Activated CD4-positive, alpha-beta T cell treated with anti-CD3 and anti-CD28 coated beads, Interleukin-2, amount 50 U/mL, for 48 hours (primary cell): ENCODE data around the gene CCNH.

ENCODE experiments used
- DNase-seq, 2 experiments: peaks; one replicate each; pipeline ENCODE4 v3.0.0-alpha.2; 2020

Gene CCNH

DNA sequence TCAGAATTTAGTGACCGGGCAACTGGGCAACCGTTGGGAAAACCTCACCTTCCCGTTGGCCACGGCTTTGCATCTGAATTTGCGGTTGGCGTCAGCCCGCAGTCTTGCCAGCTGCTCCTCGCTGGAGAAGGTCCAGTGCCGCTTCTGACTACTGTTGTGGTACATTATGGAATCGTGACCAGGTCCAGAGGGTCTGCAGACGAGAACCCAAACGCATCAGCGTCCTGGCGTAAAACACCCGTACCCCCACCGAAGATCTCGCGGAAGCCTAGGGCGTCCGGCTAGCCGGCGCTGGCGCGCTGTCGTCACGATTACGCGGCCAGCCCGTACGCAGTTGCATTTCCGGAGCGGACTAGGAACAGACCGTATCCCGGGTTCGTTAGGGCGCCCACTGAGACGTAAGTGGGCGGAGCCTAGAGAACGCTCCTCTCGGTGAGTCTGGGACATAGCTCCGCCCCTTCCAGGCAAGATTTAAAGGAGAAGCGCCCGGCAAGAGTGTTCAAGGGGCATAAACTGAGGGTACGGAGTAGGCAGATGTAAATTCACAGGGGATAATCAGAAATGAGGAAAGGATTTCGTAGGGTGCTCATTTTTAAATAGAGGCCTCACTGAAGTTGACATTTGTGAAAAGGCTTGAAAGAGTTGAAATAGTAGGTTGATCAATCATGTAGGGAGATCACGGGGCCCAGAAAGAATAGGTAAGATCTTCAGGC lies at the start of gene CCNH:
Gene CCNH, minus strand, starts transcription at position 301 of the 713 bp plus-strand sequence. Its CDS starts 136 bp downstream, at position 165.
- peak; percentile 96 to 97 for DNase-seq

DNA sequence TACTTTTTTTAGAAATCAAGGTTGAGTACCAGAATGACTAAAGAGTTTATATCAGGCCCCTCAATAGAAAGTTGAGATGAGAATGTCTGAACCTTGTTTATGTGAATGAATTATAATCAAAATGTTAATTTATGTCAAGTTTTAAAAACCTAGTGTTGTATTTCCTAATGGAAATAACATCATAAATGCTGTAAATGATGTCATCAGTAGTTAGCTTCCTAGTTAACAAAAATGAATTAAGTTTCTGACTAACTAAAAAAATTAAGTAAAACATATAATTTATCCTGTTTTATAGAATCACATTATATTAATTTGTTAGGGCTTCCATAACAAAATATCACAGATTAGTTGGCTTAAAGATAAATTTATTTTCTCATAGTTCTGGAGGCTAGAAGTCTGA lies 45.0 kb upstream of the CCNH start:
- DNase-seq = no peak

DNA sequence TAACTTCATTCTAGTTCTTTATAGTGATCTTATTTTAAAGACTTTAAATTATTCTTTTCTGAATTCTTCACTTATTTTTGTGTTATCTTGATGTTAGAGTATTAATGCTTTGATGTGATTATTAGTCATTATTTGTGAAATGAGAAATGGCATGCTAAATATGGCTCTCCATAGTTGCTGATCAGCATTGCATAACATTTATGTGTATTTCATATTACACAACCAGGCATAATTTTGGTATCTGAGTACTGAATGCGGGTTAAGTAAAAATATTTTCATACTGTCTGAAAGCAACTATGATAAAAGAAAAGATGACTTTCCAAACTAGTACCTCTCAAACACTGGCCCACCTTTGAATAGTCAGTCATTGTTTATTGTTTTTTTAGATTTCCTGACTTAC lies 41.1 kb upstream of the CCNH start:
- no peak for DNase-seq

DNA sequence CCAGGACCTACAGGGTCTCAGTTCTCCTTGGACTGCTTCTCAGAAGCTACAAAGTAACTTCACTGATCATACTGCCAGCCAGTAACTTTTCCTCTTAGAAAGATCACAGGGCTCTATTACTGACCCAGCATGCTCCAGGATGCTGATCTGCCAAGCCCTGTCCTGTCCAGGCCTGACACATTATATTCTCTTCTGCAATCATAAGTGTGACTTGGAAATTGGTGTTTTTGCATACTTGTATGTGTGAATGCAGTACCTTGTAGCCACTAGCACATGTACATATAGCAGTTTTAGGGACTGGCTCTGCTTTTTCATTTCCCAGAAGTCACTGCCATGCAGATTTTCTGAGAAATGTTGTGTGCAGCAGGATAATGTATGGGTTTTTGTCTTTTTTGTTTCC lies 40.1 kb upstream of the CCNH start:
- DNase-seq = no peak

DNA sequence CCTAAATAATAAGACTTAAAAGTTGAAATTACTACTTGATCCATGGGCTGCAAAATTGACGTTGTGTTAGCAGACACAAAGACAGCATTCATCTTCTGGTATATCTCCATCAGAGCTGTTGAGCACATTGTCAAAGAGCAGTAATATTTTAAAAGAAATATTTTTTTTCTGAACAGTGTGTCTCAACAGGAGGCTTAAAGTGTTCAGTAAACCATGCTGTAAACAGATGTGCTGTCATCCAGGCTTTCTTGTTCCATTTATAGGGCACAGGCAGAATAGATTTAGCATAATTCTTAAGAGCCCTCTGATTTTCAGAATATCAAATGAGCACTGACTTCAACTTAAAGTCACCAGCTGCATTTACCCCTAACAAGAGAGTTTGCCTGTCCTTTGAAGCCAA lies 29.7 kb upstream of the CCNH start:
- DNase-seq = no peak

DNA sequence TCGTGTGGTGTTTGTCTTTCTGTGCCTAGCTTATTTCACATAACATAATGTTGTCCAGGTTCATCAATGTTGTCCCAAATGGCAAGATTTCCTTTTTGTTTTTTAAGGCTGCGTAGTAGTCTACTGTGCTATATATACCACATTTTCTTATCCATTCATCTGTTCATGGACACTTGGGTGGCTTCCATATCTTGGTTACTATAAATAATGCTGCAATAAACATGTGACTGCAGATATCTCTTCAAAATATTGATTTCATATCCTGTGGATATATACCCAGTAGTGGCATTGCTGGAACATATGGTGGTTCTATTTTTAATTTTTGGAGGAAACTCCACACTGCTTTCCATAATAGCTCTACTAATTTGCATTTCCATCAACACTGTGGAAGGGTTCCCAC lies 25.5 kb upstream of the CCNH start:
- DNase-seq = no peak

DNA sequence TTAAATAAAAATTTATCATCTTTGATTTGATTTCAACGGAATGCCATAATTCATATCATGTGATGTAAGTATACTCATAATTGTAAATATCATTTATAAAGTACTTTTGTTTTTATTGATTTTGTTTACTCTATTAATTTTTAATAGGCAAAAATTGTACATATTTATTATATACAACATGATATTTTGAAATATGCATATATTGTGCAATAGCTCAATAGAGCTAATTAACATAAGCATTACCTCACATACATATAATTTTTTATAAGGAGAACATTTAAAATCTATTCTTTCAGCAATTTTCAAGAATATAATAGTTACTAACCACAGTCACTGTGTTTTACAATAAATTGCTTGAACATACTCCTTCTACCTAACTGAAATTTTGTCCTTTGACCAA lies 25.0 kb upstream of the CCNH start:
- DNase-seq = no peak

DNA sequence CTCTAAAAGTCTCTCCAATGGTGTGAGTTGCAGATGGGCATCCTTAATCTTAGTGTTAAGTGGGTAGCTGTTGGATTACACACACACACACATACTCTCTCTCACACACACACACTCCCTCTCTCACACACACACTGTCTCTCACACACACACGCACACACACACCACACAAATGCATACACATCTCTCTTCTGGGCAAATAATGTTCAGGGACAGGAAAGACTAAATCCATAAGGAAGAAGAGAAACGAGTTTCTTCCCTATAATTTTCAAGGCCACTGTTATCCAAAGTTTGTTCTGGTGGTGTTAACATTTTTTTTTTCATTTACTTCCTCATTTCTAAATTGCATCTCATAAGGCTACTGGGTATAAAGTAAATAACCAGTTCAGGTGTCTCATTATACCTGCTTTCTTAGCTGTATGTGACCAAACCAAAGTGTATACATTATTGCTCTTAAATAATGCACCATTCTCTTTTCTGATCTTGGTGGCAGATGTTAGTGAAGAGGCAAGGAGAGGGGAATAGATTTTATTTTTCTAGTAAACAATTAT lies 22.5 kb upstream of the CCNH start:
- no peak for DNase-seq

DNA sequence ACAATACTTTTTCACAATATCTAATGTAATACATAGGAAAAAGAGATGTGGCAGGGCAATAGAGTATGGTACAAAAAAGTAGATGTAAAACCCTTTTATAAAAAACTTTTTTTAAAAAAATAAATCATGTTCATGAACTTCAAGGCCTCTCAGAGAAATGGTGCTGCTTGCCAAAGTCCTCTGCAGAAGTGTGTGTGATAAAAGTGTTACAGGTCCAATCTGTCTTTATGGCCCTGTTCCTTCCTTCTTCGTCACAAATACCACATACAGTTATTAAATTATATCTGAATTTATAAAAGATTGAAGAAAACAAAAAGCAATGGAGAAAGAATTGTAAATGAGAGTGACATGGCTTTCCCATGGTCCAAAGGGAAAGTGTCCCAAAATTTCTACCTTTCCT lies 21.7 kb upstream of the CCNH start:
- no peak for DNase-seq

DNA sequence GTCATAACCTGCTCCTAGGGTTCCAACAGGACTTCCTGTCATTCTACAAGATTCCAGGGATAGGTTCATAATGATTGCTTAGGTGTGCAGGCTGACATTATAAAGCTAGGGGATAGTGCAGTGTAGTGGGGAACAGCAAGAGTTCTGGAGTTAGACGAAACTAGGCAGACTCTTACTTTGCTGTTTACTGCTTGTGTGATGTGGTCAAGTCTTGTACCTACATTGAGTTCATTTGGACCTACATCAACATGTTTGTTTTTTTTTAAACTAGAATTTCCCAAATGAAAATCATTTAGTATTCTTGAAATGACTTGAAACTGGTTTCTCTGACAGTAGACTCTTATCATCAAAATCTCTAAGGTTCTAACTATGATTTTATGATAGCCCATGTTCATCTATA lies 21.2 kb upstream of the CCNH start:
- no peak for DNase-seq

DNA sequence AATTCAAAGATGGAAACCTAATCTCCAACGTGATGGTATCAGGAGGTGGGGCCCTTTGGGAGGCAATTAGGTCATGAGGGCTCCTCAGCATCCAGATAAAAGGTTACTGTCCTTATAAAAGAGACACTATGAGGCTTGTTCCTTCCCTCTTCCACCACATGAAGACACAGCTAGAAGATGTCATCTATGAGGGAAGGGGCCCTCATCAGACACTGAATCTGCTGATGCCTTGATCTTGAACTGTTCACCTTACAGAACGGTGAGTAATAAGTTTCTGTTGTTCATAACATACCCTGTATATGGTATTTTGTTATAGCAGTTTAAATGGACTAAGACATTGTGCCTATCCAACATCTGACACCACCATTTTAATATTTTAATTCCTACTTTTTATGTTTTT lies 19.7 kb upstream of the CCNH start:
- DNase-seq = no peak

DNA sequence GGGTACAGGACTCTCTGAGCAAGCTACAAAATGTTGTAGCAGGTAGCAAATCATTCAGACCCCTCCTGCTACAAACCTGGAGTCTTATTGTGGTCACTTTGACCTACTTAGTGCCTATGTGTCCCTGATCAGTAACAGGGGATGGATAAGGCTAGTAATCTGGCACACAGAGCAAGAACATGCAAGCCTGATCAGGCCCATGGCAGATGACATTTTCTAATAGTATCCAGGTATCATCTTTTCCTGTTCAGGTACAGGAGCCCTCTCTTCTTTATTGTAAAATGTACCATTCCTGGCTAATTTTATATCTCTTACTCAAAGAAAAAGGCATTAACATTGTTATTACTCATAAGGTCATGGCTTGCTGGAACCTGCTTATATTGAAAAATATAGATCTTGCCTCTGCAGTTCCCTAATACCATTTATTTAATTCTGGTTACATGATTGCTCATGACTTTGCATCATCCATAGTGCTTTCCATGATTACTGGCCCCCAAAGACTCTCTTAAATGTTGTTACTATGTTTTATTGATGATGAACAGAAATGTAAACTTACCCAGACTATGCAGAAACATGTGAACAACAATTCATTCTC lies 18.2 kb upstream of the CCNH start:
- DNase-seq = no peak

DNA sequence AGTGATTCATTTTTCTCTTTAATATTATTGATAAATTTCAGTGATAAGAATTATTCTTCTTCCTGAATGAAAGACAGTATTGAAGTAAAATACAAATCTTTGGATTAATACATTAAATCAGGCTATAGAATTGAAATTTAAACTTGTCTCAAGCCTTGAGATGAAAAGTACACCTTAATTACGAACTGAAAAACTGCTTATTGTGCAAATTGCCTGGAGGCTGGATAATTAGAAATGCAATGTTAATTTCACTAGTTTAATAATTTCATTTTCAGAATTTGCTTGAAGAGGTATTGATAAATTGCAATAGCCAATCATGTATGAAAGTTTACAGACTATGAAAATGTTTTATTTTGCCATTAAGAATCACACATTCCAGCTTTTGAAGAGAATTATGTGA lies 11.0 kb upstream of the CCNH start:
- no peak for DNase-seq

DNA sequence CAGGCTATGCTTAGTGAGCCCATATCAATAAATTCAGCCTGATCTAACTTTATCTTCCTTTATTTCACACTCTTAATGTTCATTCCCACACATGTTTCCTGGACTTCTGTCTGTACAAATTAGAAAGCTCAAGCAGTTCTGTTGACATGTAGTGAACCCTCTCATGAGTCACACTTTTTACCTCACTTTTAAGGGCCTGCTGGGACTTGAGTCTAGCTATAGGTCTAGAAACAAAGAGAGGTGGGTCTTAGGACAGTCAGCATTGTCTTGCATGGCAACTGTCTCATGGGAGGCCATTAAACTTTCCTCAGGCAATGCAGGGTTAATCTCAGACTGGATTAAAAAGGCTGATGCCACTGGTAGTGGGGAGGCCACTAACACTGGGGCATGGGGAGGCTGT lies 8.6 kb upstream of the CCNH start:
- no peak for DNase-seq

DNA sequence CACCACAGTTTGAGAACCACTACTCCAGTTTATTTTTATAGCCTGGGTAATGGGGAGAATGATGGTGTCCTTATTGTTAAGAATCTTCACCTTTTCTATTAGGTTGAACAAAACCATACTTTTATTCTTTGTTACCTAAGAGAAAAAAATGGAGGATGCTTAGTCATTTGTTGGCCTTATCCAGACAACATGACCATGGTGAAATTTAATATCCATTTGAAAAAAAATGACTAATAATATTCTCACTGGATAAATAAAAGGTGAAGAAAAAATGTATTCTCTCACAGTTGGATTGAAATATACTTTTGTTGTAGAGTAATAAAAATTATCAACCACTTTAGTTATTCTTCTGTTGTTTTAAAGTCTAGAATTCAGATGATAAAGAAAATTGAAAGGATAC lies 5.8 kb upstream of the CCNH start:
- DNase-seq = no peak

DNA sequence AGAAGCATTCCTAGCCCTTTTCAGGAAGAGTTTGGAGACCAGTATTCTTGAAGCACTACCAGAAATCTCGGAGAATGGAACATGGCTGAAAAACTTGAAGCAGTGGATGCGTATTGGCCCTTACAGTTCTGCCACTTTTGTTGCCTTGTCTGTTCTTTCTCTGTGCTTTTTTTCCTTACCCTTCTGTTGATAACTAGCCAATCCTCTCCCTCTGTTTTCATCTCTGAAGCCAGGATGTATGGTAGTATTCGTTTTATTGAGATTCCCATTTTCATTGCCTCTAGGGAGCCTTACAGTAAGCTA lies 564 bp upstream of the CCNH start:
- no peak for DNase-seq

DNA sequence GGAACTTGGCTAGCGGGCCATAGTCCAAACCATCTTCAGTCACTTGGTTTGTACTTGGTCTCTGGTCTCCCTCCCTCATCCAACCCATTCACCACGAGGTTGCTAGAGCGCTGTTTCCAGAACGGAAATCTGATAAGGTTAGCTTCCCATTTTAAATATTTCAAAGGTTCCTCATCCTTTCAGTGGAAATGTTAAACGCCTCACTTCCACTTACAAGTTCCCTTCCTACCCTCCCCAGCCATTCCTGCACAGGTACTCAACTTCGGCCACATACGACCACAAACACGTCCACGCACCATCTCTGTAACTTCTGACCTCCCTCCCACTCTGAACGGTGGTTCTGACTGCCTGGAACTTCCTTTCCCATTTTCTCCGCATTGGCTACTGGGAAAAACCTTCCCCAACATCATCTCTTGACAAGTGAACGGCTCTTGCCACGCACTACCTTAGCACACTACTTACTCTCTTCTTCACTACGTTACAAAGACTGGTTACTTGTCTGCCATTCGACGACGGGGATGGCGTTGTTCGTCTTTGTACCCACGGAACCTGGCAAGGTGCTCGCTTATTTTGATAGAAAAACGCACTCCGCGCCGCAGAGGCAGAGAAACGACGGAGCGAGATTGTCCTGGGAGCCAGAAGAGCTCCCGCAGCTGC lies 629 bp downstream of the CCNH start:
- peak; percentile 19 to 20 for DNase-seq

DNA sequence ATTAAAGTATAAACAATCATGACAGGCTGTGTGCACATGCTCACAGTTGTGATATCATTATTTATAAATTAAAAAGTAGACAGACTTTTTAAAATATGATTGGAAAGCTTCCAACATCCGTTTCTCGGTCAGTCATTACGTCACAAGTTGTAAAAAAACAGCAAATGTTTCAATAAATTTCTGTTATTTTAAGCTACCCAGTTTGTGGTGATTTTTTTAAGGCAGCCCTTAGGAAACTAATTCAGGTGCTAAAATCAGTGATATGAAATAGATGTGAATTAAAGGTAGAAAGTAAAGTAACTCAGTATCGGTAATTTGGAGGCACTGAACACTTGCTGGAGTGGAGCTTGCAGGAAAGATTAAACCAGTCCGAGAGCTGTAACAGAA lies 1.2 kb downstream of the CCNH start:
- DNase-seq = no peak

DNA sequence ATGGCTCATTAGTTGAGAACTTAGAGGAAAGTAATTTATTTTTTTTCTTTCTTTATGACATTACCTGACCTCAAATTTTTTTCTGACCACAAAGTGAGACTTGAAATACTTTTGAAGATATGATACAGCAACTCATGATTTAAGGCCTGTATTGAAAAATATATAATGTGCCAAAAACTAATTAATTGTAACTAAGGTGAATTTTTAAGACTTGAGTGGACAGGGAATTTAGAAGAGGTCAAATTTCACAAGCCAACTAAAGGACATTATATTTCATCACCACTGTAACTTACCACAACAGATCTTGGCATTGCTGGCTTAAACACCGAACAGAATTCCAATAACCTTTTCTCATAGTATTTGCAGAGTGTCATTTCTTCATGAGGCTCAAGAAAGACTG lies 1.8 kb downstream of the CCNH start:
- DNase-seq = no peak

DNA sequence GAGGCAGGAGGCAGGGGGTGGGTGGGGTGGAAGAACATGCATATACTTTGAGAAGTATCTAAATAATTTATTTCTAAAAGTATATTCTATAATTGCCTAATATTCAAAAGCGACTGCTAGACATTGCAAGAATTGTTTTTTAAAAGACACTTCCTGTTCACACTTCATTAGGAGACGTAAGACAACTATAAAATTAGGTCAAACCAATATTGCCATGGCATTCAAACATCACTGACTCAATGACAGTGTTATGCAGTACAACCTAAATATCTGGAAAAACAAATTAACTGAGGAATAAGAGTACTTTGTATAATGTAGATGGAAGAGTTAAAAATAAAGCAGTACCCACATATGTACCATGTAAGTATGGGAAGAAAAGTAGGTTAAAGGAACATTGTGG lies 4.5 kb downstream of the CCNH start:
- no peak for DNase-seq

DNA sequence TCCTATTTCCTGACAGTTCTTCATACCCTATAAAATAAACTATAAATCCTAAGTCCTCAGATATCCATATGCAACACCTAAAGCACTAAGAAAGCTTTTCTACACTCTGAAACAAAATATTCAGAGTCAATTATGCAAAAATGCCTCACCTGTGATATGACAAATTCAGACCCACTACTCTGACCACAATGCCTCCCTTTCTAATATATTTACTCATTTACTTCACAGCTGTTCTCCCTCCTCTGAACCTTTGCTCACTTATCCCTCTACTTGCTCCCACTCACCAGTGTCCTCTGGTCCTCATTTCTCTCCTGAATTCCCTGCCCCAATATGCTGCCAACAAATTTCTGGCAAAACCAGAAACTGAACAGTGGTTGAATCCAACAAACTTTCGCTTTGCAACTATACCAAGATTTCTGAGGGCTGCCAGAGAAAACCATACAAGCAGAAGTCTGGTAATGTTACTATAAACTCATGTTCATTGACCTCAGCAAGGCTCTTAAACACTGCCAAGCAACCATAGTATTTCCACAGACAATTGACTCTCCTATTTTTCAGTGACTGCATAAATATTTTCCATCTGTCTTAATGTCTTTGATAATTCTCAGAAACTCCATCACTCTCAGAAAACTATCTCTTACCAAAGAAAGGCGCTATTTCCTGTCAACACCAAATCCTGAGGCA lies 7.1 kb downstream of the CCNH start:
- no peak for DNase-seq

DNA sequence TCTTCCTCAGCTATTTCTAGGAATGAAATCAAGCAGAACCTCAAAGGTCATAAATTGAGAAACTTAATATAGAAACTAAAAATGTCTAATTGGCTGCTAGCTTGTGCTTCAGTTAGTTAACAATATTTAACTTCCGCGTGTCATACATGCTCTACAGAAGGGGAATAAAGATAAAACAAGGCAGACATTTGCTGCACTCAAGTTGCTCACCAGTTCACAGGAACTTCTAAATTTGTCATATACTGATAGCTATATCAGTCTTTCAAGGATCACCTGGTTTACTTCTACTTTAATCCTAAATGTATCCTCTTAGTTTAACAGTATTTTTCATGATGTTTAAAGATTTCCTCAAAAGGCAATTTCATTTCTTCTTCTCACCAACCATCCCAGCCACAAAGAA lies 8.4 kb downstream of the CCNH start:
- no peak for DNase-seq

DNA sequence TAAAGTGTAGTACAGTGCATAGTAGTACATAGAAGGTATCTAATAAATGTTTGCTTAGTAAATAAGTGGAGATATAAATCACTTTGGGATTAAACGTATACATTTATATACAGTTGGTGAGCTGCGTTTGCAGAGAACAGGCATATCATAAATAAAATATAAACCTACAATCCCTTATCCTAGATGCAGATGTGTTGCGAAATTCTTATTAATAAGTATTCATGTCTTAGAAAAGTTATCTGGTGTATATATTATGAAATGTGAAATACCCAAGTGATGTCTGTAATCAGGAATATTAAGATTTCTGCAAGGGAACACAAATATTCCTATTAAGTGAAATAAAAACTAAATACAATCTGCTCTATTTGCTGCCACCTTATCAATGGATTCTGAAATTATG lies 8.8 kb downstream of the CCNH start:
- no peak for DNase-seq

DNA sequence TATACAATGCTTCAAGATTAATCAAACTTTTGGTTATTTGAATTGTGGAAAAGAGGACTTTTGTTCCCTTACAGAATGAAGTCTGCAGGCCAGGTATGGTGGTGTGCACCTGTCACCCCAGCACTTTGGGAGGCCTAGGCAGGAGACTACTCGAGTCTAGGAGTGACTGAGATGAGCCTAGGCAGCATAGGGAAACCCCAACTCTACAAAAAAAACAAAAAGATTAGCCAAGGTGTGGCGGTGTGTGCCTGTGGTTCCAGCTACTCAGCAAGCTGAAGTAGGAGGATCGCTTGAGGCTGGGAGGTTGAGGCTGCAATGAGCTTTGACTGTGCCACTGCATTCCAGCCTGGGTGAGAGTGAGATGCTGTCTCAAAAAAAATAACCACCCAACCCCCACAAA lies 9.3 kb downstream of the CCNH start:
- no peak for DNase-seq
